Mesenchymal stem cell (in vitro differentiated cells and primary cell): ENCODE data around the gene SLC1A7. TPM values are rescaled to one million over a fixed set of nuclear protein-coding genes. Genes with fewer than 3 reads are reported as not detected.

ENCODE experiments used
- DNase-seq: peaks from one replicate; pipeline ENCODE4 v3.0.0-alpha.2; 2013
- H2AFZ ChIP-seq: one replicate; pipeline ENCODE4 v1.6.1; 2013; ENCODE audit warnings: low read depth, mild to moderate bottlenecking, control low read depth, inconsistent platforms, low read length, moderate library complexity
- H2AK5ac ChIP-seq: 2 replicates; pipeline ENCODE4 v1.6.1; 2013; ENCODE audit warnings: low read length, moderate library complexity, mild to moderate bottlenecking, inconsistent platforms; ENCODE audit not compliant: severe bottlenecking
- H2BK120ac ChIP-seq: one replicate; pipeline ENCODE4 v1.6.1; 2013; ENCODE audit warnings: low read depth, mild to moderate bottlenecking, inconsistent platforms, low read length, moderate library complexity
- H2BK12ac ChIP-seq, 2 experiments: one replicate each; pipeline ENCODE4 v1.6.1; 2013; ENCODE audit warnings: inconsistent platforms in 2 of 2, low read length in 2 of 2, mild to moderate bottlenecking in 2 of 2, moderate library complexity in 2 of 2, control low read depth in 1 of 2
- H2BK15ac ChIP-seq: one replicate; pipeline ENCODE4 v1.6.1; 2013; ENCODE audit warnings: mild to moderate bottlenecking, low read depth, inconsistent platforms; ENCODE audit not compliant: poor library complexity, severe bottlenecking
- H2BK5ac ChIP-seq: 2 replicates; pipeline ENCODE4 v1.6.1; 2013; ENCODE audit warnings: low read depth, mild to moderate bottlenecking, low read length, control low read depth, inconsistent platforms; ENCODE audit not compliant: poor library complexity, severe bottlenecking
- H3K14ac ChIP-seq, 2 experiments: one replicate each; pipeline ENCODE4 v1.6.1; 2013; ENCODE audit warnings: inconsistent platforms in 2 of 2, low read length in 2 of 2, control low read depth in 1 of 2, mild to moderate bottlenecking in 1 of 2, moderate library complexity in 1 of 2
- H3K18ac ChIP-seq, 2 experiments: one replicate each; pipeline ENCODE4 v1.6.1; 2013; ENCODE audit warnings: inconsistent platforms in 2 of 2, low read length in 2 of 2, control low read depth in 1 of 2, low read depth in 1 of 2, mild to moderate bottlenecking in 1 of 2
- H3K23ac ChIP-seq, 2 experiments: one replicate each; pipeline ENCODE4 v1.6.1; 2013; ENCODE audit warnings: inconsistent platforms in 2 of 2, low read length in 2 of 2, mild to moderate bottlenecking in 2 of 2, moderate library complexity in 2 of 2, control low read depth in 1 of 2
- H3K27ac ChIP-seq: 2 replicates; pipeline ENCODE4 v1.5.1; 2013; ENCODE audit warnings: mild to moderate bottlenecking, moderate library complexity, low read length, control low read depth, inconsistent platforms; ENCODE audit not compliant: poor library complexity, severe bottlenecking
- H3K27me3 ChIP-seq, 2 experiments: 2 replicates each; pipeline versions ENCODE4 v1.6.1 to v1.7.0; 2013; ENCODE audit warnings: low read length in 2 of 2, mild to moderate bottlenecking in 2 of 2, moderate library complexity in 2 of 2, control low read depth in 1 of 2, inconsistent platforms in 1 of 2; ENCODE audit not compliant: control insufficient read depth in 1 of 2, insufficient read depth in 1 of 2
- H3K36me3 ChIP-seq, 2 experiments: 2 replicates each; pipeline versions ENCODE4 v1.6.1 to v1.7.0; 2013; ENCODE audit warnings: low read length in 2 of 2, control low read depth in 1 of 2, inconsistent platforms in 1 of 2, low read depth in 1 of 2, mild to moderate bottlenecking in 1 of 2; ENCODE audit not compliant: insufficient read depth in 2 of 2, control insufficient read depth in 1 of 2
- H3K4ac ChIP-seq, 2 experiments: one replicate each; pipeline ENCODE4 v1.6.1; 2013; ENCODE audit warnings: inconsistent platforms in 2 of 2, low read length in 2 of 2, mild to moderate bottlenecking in 2 of 2, moderate library complexity in 2 of 2, control low read depth in 1 of 2, low read depth in 1 of 2
- H3K4me1 ChIP-seq: 2 replicates; pipeline ENCODE4 v1.6.1; 2013; ENCODE audit warnings: low read depth, low read length, control low read depth; ENCODE audit not compliant: control insufficient read depth, insufficient read depth
- H3K4me2 ChIP-seq: 2 replicates; pipeline ENCODE4 v1.6.1; 2013; ENCODE audit warnings: low read length, mild to moderate bottlenecking, inconsistent platforms; ENCODE audit not compliant: poor library complexity, severe bottlenecking
- H3K4me3 ChIP-seq, 2 experiments: 2 replicates each; pipeline versions ENCODE4 v1.5.1 to v1.7.0; 2013; ENCODE audit warnings: low read length in 2 of 2, mild to moderate bottlenecking in 2 of 2, control low read depth in 1 of 2, low read depth in 1 of 2; ENCODE audit not compliant: insufficient read depth in 1 of 2
- H3K79me1 ChIP-seq: replicated peaks from 2 replicates; pipeline ENCODE4 v1.6.1; 2013; ENCODE audit warnings: mild to moderate bottlenecking, control low read depth, low read length, inconsistent platforms; ENCODE audit not compliant: poor library complexity, severe bottlenecking
- H3K9ac ChIP-seq: 2 replicates; pipeline ENCODE4 v1.7.0; 2013; ENCODE audit warnings: mild to moderate bottlenecking, low read length, moderate library complexity
- H3K9me3 ChIP-seq: 2 replicates; pipeline ENCODE4 v1.7.0; 2013; ENCODE audit warnings: mild to moderate bottlenecking, low read length; ENCODE audit not compliant: control insufficient read depth
- H4K8ac ChIP-seq: one replicate; pipeline ENCODE4 v1.6.1; 2013; ENCODE audit warnings: inconsistent platforms, mild to moderate bottlenecking, low read length, moderate library complexity
- H4K91ac ChIP-seq: one replicate; pipeline ENCODE4 v1.6.1; 2013; ENCODE audit warnings: mild to moderate bottlenecking, low read length, inconsistent platforms
- WGBS: methylation state at CpG from one replicate; pipeline ENCODE4 v1.1.7; 2013; ENCODE audit warnings: mixed read lengths; 5-methylcytosine and 5-hydroxymethylcytosine counted together
- polyA plus RNA-seq, 2 experiments: library from polyadenylated mRNA; stranded (reverse); fragments of 200-250 nt; gene quantifications; one replicate each; pipeline ENCODE4 v1.2.3, GENCODE V29; 2013

Gene SLC1A7
- 2.3 TPM for polyA plus RNA-seq (2013, experiment 1 of 2)
- 2.2 TPM for polyA plus RNA-seq (2013, experiment 2 of 2)

DNA sequence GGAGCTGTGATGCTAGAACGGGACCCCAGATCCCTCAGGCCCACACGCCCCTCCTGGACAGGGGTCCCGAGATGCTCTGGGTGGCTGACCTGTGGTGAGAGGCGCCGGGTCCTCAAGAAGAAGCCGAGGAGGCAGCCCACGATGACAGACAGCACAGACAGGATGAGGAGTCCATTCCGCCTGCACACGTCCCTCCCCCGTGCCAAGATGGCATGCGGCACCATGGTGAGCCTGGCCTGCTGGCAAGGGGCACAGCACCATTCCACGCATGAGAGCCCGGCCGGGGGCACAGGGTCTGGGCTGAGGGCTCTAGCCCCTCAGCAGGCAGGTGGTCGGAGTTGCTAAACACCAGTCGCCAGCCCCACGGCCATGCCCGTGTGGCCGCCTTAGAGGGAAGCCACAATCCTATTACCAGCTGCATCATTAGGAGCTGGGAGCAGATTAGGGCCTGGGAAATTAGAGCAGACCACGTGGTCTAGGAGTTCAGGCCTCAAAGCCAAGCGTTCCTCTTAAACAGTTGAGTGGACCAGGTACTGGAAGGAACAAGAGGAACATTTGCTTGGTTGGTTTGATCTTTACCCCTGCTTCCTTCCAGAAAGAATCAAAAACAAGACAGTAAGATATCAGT is at the start of gene SLC1A7:
SLC1A7 (minus strand) TSS at position 413 of the 628 bp plus-strand sequence; CDS start at position 224, 189 bp downstream.
- peak within 1 kb of the TSS in 1 of 2 experiments; percentile 24 for H3K4ac ChIP-seq
- peak within 1 kb of the TSS in 1 of 2 experiments; percentile 51 for H3K14ac ChIP-seq
- peaks cover 25% of the 10 kb centered on the region for H3K4me1 ChIP-seq
- H3K79me1 ChIP-seq: no peaks in the 10 kb centered on the region
- H3K4me3 ChIP-seq: no peak within 1 kb of the TSS
- H2AK5ac ChIP-seq: peak within 1 kb of the TSS; percentile 100
- H3K36me3 ChIP-seq: no peaks in the 10 kb centered on the region
- DNase-seq: no peak
- no peak within 1 kb of the TSS for H3K23ac ChIP-seq
- peak within 1 kb of the TSS; percentile 75 for H2BK15ac ChIP-seq
- peak within 1 kb of the TSS; percentile 75 to 77 for H3K18ac ChIP-seq
- 97% methylated on average over 21 of the region's 21 CpGs for WGBS
- H2BK5ac ChIP-seq: no peak within 1 kb of the TSS
- H3K9ac ChIP-seq: no peak within 1 kb of the TSS
- H3K27ac ChIP-seq: no peak within 1 kb of the TSS
- H3K27me3 ChIP-seq: no peaks in the 10 kb centered on the region
- H2BK120ac ChIP-seq: peak within 1 kb of the TSS; percentile 57
- peak within 1 kb of the TSS; percentile 84 for H4K91ac ChIP-seq
- H2AFZ ChIP-seq: no peak within 1 kb of the TSS
- peak within 1 kb of the TSS; percentile 84 to 87 for H2BK12ac ChIP-seq
- no peak within 1 kb of the TSS for H3K4me2 ChIP-seq
- H3K9me3 ChIP-seq: peaks cover 9% of the 10 kb centered on the region
- H4K8ac ChIP-seq: peak within 1 kb of the TSS; percentile 82

DNA sequence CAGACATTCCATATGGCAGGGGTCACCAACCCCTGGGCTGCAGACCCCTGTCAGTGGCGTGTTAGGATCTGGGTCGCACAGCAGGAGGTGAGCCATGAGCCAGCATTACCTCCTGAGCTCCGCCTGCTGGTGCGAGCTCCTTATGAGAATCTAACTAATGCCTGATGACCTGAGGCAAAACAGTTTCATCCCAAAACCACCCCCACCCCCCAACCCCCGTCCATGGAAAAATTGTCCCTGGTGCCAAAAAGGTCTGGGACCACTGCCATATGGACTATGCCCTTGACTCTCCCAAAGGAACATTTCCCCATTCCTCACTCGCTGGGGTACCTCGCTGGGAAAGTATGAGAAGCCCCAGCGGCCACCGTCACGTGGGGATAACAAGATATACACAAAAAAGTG is 47.8 kb upstream of the SLC1A7 start:
- Histone ChIP-seq H3K18ac (no peak overlapping the region), H4K8ac (no peak overlapping the region), H3K27me3 (no peaks in the 10 kb centered on the region), H3K14ac (no peak overlapping the region), H3K4ac (no peak overlapping the region), H2BK120ac (no peak overlapping the region), H2BK15ac (no peak overlapping the region), H3K4me1 (peaks cover 3% of the 10 kb centered on the region), H2BK12ac (no peak overlapping the region), H3K36me3 (no peaks in the 10 kb centered on the region), H3K9ac (no peak overlapping the region), H3K4me2 (no peak overlapping the region), H2BK5ac (no peak overlapping the region), H3K9me3 (no peaks in the 10 kb centered on the region), H2AFZ (no peak overlapping the region), H3K4me3 (no peak overlapping the region), H3K23ac (no peak overlapping the region), H3K27ac (no peak overlapping the region), H2AK5ac (no peak overlapping the region), H4K91ac (no peak overlapping the region), H3K79me1 (no peaks in the 10 kb centered on the region)
- DNase-seq: no peak
- WGBS: 90% methylated on average over 10 of the region's 10 CpGs

DNA sequence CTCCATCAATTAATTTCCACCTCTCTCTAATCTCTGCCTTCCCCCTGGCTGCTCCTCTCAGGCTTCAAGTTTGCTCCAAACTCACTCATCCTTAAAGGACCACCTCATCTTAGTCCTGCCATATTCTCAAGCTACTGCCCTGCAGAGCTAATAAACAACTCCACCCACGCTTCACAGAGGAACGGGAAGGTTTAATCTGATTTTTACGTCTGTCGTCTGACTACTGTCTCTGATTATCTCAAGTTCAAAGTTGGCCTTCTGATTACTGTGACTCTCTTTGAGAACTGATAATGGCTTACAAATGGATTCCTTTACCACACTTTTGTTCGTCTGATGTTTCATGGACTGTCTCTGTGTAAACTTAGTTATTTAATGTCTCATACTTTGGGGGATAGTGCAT is 46.6 kb upstream of the SLC1A7 start:
- peaks cover 3% of the 10 kb centered on the region for H3K4me1 ChIP-seq
- H3K14ac ChIP-seq: no peak overlapping the region
- H3K79me1 ChIP-seq: no peaks in the 10 kb centered on the region
- H2BK12ac ChIP-seq: no peak overlapping the region
- H4K8ac ChIP-seq: peak overlapping the region; percentile 32
- no peak overlapping the region for H3K23ac ChIP-seq
- H3K4me2 ChIP-seq: no peak overlapping the region
- no peak overlapping the region for H3K27ac ChIP-seq
- H2BK120ac ChIP-seq: no peak overlapping the region
- no peak overlapping the region for H2BK15ac ChIP-seq
- no peaks in the 10 kb centered on the region for H3K36me3 ChIP-seq
- no peak overlapping the region for H2AK5ac ChIP-seq
- WGBS: 77% methylated on average over 4 of the region's 5 CpGs
- H3K4me3 ChIP-seq: no peak overlapping the region
- H4K91ac ChIP-seq: no peak overlapping the region
- H2AFZ ChIP-seq: no peak overlapping the region
- no peak overlapping the region for H3K18ac ChIP-seq
- no peaks in the 10 kb centered on the region for H3K9me3 ChIP-seq
- no peak for DNase-seq
- no peak overlapping the region for H3K4ac ChIP-seq
- H2BK5ac ChIP-seq: no peak overlapping the region
- no peak overlapping the region for H3K9ac ChIP-seq
- no peaks in the 10 kb centered on the region for H3K27me3 ChIP-seq

DNA sequence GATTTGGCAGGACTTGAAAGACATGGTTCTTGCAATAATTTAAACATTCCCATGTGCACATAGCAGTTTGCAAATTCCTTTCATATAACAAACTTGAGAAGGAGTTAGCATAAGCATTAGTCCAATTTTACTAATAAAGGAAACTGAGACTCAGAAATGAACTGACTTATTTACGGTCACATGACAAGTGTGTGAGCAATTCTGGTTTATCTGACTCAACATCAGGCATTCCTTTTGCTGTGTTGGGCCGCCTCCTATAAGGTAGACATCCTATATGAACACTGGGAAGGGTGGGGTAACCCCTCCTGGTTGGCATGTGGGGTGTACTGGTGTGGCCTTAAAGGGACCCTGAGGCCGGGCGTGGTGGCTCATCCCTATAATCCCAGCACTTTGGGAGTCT is 45.7 kb upstream of the SLC1A7 start:
- H4K91ac ChIP-seq: no peak overlapping the region
- peak overlapping the region; percentile 49 for H3K9ac ChIP-seq
- H3K18ac ChIP-seq: no peak overlapping the region
- no peak overlapping the region for H3K4me3 ChIP-seq
- peaks cover 3% of the 10 kb centered on the region for H3K4me1 ChIP-seq
- H2BK12ac ChIP-seq: no peak overlapping the region
- no peaks in the 10 kb centered on the region for H3K79me1 ChIP-seq
- no peak overlapping the region for H2BK5ac ChIP-seq
- DNase-seq: no peak
- H2BK15ac ChIP-seq: no peak overlapping the region
- no peaks in the 10 kb centered on the region for H3K27me3 ChIP-seq
- H2BK120ac ChIP-seq: no peak overlapping the region
- no peak overlapping the region for H2AK5ac ChIP-seq
- no peak overlapping the region for H3K4ac ChIP-seq
- H3K23ac ChIP-seq: no peak overlapping the region
- no peak overlapping the region for H4K8ac ChIP-seq
- H2AFZ ChIP-seq: no peak overlapping the region
- H3K9me3 ChIP-seq: no peaks in the 10 kb centered on the region
- no peak overlapping the region for H3K27ac ChIP-seq
- H3K4me2 ChIP-seq: no peak overlapping the region
- no peak overlapping the region for H3K14ac ChIP-seq
- whole genome bisulfite sequencing: 76% methylated on average over 4 of the region's 4 CpGs
- no peaks in the 10 kb centered on the region for H3K36me3 ChIP-seq
